NCI-H1694 treated with DMSO at 0.1 percent for 48 hours (cell line): ENCODE results near the gene NKPD1.

ENCODE experiments used
- DNase-seq: peaks from one replicate; lab custom pipeline; 2025; lab: John Stamatoyannopoulos, UW

The NKPD1 gene

DNA sequence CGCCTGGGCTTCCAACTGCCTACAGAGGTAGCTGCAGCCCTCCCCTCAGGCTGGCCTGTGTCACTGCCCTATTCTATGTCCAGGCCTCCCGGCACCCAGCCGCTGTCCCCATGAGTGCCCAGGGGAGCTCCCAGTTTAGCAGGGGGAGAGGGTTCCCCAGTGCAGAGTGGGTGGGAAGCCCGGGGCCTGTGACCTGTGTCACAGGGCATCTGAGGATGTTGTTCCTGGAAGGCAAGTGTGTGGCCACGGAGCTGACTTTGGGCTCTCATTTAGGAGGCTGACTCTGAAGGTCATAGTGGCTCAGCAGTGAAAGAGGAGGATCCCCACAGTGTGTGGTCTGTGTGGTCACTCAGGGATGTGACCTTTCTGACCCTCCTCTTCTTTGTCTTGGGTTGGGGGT lies 42.7 kb downstream of the NKPD1 start:
- no peak for DNase-seq

DNA sequence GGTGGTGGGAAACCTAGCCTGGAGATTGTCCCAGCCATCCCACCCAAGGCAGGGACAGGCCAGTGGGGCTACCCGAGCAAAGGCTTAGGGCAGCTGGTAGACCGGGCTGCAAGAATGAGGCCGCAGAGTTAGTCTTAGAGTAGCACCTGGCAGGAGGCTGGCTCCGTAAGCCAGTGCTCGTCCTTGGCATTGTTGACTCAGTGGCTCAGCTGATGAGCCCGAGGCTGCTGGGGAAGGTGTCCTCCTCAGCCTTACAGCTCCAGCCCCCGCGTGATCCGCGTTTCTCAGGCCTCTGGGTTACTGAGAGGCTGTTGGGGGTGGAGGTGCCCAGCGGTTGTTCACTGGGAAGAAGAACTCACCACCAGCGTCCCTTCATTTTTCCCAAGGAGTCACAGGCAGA lies 43.1 kb downstream of the NKPD1 start:
- no peak for DNase-seq

DNA sequence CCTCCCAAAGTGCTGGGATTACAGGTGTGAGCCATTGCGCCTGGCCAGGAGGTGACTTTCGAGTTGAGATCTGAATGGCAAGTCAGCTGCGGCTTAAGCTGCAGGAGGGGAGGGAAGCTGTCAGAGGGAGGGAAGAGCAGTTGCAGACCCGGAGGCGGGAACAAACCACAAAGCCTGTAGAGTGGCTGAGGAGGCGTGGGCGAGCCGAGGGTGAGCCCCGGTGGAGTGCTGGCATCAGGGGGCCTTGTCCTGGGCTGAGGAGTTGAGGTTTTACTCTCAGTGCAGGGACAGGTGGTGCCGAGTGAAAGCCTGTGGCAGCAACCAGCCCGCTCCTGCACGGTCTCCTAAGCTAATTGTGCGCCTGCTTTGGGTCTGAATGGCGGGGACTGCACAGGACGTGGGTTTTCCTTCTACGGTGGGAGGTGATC lies 43.6 kb downstream of the NKPD1 start:
- no peak for DNase-seq

DNA sequence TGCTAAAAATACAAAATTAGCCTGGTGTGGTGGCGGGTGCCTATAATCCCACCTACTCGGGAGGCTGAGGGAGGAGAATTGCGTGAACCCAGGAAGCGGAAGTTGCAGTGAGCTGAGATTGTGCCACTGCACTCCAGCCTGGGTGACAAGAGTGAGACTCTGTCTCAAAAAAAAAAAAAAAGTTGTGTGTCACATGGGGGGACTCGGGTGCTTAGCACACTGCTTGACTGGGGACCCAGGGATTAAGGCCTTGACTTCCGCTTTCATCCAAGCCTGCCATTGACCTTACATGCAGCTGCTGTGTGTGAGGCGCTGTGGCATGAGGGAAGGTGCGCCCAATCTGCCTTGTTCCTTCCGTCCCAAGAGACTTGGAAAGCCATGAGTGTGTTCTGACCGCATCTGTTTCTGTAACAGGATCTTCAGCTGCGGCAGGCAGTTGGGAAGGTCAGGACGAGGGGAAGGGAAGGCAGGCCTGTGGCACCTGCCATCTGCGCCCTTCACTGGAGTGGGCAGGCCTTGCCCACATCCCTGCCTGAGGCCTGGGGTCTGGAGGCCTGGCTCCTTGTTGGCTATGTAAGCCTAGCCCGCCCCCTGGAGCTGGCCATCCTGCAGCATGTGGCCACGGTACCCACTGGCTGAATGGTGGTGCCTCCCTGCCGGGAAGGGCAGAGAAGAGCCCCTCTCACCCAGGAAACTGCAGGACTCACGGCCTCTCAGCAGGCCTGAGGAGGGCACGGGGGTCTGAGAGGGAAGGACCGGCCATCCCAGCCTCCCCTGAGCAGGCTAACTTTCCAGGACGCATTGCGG lies 44.8 kb downstream of the NKPD1 start:
- DNase-seq = no peak

DNA sequence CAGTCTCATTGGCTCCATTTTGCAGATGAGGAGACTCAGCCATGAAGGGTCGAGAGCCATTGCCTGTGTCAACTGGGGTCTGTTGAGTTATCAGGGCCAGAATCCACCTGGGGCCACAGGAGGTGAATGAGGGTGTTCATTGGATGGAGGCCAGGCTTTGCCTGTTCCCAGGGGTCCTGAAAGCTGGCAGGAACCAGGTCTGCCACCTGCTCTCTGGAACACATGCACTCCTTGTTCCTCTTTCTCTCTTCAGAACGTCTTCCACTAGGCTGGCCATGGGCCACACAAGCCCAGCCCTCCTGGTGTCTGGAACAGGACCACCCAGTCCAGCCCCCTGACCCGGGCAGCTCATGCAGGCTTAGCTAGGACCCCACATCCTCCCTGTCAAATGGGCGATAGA lies 46.7 kb downstream of the NKPD1 start:
- no peak for DNase-seq

DNA sequence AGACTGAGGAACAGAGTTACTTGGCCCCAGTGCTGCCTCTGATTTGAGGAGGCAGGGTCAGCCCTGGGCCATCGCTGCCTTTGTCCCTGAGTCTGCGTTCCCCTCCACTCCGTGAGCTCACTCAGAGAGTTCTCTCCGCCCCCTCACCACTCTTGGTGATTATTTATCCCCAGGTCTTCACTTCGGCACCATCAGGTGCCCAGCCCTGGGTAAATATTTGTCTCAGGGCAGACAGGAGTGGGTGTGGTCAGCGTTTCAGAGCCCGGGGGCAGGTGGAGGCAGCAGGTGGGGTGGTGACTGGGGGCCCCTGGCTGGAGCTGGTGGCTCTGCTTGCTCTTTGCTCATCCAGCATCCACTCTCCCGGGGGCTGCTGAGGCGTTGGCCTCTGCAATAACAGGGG lies 47.2 kb downstream of the NKPD1 start:
- DNase-seq = no peak

DNA sequence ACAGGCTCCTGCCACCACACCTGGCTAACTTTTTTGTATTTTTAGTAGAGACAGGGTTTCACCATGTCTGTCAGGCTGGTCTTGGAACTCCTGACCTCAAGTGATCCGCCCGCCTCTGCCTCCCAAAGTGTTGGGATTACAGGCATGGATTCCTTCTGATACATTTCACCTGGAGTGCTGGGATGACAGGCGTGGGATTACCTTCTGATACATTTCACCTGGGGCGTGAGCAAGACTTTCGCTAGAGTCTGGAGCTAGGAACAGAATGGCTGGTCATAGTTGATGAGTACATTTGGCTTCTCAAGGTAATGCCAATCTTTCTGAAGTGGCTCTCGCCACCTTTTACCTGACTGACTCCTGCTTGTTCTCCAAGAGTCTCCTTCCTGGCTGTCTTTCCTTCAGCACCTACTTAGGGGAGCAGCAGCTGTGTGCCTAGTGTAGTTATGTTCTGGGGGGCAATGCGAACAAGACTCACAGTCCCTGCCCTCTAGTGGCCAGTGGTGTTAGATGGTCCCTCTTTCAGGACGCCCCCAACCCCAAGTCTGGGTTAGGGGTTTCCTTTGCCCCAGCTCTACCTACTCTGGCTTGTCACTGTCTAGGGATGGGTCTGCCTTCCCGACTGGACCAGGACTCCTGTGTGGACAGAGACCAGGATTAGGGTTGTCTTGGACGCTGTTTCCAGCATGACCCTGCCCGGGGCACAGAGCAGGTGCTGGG lies 48.5 kb downstream of the NKPD1 start:
- no peak for DNase-seq
